Fibroblast of lung (primary cell): ENCODE data around the gene EEPD1.

Source experiments
- CTCF ChIP-seq, 2 donors: IDR thresholded peaks in 1 of 2; conservative IDR thresholded peaks in 1 of 2; 1 replicate in 1 of 2; 2 replicates in 1 of 2; pipeline ENCODE4 v1.5.1; 2011 to 2012; ENCODE audit warnings: low read length in 2 of 2, control low read depth in 1 of 2, inconsistent platforms in 1 of 2, low read depth in 1 of 2, mild to moderate bottlenecking in 1 of 2
- EZH2 ChIP-seq: IDR thresholded peaks from 2 replicates; pipeline ENCODE4 v1.5.1; 2012; ENCODE audit warnings: low read length, control low read depth, mild to moderate bottlenecking; ENCODE audit errors: missing control alignments

- TF ChIP-seq CTCF (conservative IDR thresholded peaks at IDR 0.05 in 1 of 2, IDR thresholded peaks at IDR 0.05 in 1 of 2; ENCODE audit: low read depth in 1 of 2, low read length in 2 of 2) (no peak), EZH2 (no peak)
Observed at GRCh38 chr7:36131026-36131425, 22.0 kb upstream of the EEPD1 start.
